BLaER1 (cell line): ENCODE measurements around the gene SLC1A4.
A peak's percentile ranks its signal among the peaks of the same experiment; 100 is the strongest.

ENCODE experiments used
- H3K27ac ChIP-seq: shearing (Covaris generic); formaldehyde crosslinking; 2 replicates; pipeline ENCODE4 v1.8.1; 2022
- H3K27me3 ChIP-seq: shearing (Covaris generic); formaldehyde crosslinking; 2 replicates; pipeline ENCODE4 v1.8.1; 2022
- H3K36me3 ChIP-seq: shearing (Covaris generic); formaldehyde crosslinking; 2 replicates; pipeline ENCODE4 v1.8.1; 2022
- H3K4me1 ChIP-seq: shearing (Covaris generic); formaldehyde crosslinking; 2 replicates; pipeline ENCODE4 v1.8.1; 2022
- H3K4me2 ChIP-seq: shearing (Covaris generic); formaldehyde crosslinking; 2 replicates; pipeline ENCODE4 v1.8.1; 2022
- H3K4me3 ChIP-seq: shearing (Covaris generic); formaldehyde crosslinking; 2 replicates; pipeline ENCODE4 v1.8.1; 2022
- H3K9ac ChIP-seq: shearing (Covaris generic); formaldehyde crosslinking; 2 replicates; pipeline ENCODE4 v1.8.1; 2022
- H3K9me3 ChIP-seq: shearing (Covaris generic); formaldehyde crosslinking; 2 replicates; pipeline ENCODE4 v1.8.1; 2022
- H4K20me1 ChIP-seq: shearing (Covaris generic); formaldehyde crosslinking; 2 replicates; pipeline ENCODE4 v1.8.1; 2022
- Cebpa-rat ChIP-seq: shearing (Covaris generic); IDR thresholded peaks from 2 replicates; pipeline ENCODE4 v1.8.1; 2022

The SLC1A4 gene

GRCh38 chr2:65070172-65070830, 81.1 kb downstream of the SLC1A4 start:
- Histone ChIP-seq H3K27ac (peak overlapping the region; percentile 75), H3K4me1 (peaks cover 55% of the 10 kb centered on the region), H3K36me3 (peaks cover 62% of the 10 kb centered on the region), H3K27me3 (no peaks in the 10 kb centered on the region), H3K4me2 (peak overlapping the region; percentile 73), H4K20me1 (peaks cover 93% of the 10 kb centered on the region), H3K9ac (peak overlapping the region; percentile 30; the same call in 1 of the 2 replicates), H3K9me3 (no peaks in the 10 kb centered on the region), H3K4me3 (no peak overlapping the region)
- TF ChIP-seq Cebpa-rat: no peak

- Histone ChIP-seq H3K36me3 (peaks cover 66% of the 10 kb centered on the region), H3K4me2 (peak overlapping the region; percentile 73), H3K4me3 (no peak overlapping the region), H3K27me3 (no peaks in the 10 kb centered on the region), H3K9me3 (no peaks in the 10 kb centered on the region), H3K4me1 (peaks cover 49% of the 10 kb centered on the region), H3K27ac (peak overlapping the region; percentile 75), H4K20me1 (peaks cover 93% of the 10 kb centered on the region), H3K9ac (0 out of 2 replicates have a peak overlapping the region, but pooled peaks have one; percentile 30)
- TF ChIP-seq Cebpa-rat: no peak
These were observed 81.7 kb downstream of the SLC1A4 start for GRCh38 chr2:65070856-65071255.

- Histone ChIP-seq H3K27me3 (no peaks in the 10 kb centered on the region), H3K27ac (no peak overlapping the region), H3K9me3 (no peaks in the 10 kb centered on the region), H3K9ac (no peak overlapping the region), H3K36me3 (peaks cover 74% of the 10 kb centered on the region), H3K4me1 (peaks cover 46% of the 10 kb centered on the region), H3K4me3 (no peak overlapping the region), H4K20me1 (peaks cover 93% of the 10 kb centered on the region), H3K4me2 (no peak overlapping the region; the same call in 1 of the 2 replicates)
- TF ChIP-seq Cebpa-rat: no peak
These were observed 82.4 kb downstream of the SLC1A4 start for GRCh38 chr2:65071499-65072180.

- Histone ChIP-seq H4K20me1 (peaks cover 87% of the 10 kb centered on the region), H3K27ac (no peak overlapping the region), H3K4me2 (no peak overlapping the region), H3K27me3 (no peaks in the 10 kb centered on the region), H3K9me3 (no peaks in the 10 kb centered on the region), H3K9ac (no peak overlapping the region), H3K4me1 (peaks cover 40% of the 10 kb centered on the region), H3K36me3 (peaks cover 81% of the 10 kb centered on the region), H3K4me3 (no peak overlapping the region)
- no peak for TF ChIP-seq Cebpa-rat
These were observed 83.2 kb downstream of the SLC1A4 start for GRCh38 chr2:65072181-65072970.
